Cardiac fibroblast (primary cell): Measurements from ENCODE around the gene PPP2R5B.
A peak's percentile ranks its signal among the peaks of the same experiment; 100 is the strongest.

Experiments
- DNase-seq, 2 donors: peaks; one replicate each; pipeline versions ENCODE4 v3.0.0 to v3.0.0-alpha.2; 2010; ENCODE audit warnings: low read depth in 2 of 2
- H3K4me3 ChIP-seq, 2 donors: replicated peaks in 1 of 2; 1 replicate in 1 of 2; 2 replicates in 1 of 2; pipeline ENCODE4 v1.5.1; 2011; ENCODE audit warnings: low read depth in 2 of 2, low read length in 2 of 2, mild to moderate bottlenecking in 2 of 2, moderate library complexity in 1 of 2
- CTCF ChIP-seq: IDR thresholded peaks from one replicate; pipeline ENCODE4 v1.5.1; 2011; ENCODE audit warnings: low read depth, mild to moderate bottlenecking, low read length, inconsistent platforms

PPP2R5B gene

DNA sequence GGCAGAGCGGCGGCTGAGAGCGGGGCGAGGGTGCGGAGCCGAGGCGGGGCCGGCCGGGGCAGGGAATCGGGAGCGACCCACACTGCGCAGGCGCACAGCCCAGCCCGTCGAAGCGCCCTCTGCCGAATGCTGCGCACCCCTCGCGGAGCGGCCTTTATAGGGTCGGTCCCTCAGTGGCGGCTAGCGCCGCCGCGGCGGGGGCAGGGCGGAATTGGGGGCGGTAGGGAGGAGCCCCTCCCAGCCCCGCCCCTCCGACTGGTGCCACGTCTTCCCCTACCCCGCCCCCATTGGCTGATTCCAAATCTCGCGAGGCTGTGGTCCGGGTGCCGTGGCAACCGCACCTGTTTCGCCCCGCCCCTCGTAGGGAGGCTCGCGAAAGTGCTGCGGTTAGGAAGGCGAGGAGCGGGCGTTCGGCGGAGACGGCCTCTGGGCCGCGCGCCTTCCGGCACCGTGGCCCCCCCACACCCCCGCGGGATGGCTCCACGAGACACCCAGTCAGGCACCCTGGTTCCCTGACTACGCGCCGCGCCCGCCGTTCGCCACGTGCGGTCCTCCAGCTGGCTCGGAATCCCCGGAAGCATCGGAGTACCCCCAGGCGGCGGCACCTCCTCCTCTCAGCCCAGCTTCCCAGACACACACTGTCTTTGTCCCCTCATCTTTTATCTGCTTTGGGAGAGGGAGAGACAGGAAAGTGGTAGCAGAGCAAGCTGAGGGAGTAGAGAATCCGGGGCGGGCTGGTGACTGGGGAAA lies 45.8 kb upstream of the PPP2R5B start, which contains the start of gene EHD1:
EHD1 (minus strand) TSS at position 128 of the 750 bp plus-strand sequence. CDS start 157 bp downstream, outside the sequence.
- peak within 1 kb of the TSS; percentile 98 to 99 for H3K4me3 ChIP-seq
- peak; percentile 98 for DNase-seq
- peak; percentile 41 for TF ChIP-seq CTCF

DNA sequence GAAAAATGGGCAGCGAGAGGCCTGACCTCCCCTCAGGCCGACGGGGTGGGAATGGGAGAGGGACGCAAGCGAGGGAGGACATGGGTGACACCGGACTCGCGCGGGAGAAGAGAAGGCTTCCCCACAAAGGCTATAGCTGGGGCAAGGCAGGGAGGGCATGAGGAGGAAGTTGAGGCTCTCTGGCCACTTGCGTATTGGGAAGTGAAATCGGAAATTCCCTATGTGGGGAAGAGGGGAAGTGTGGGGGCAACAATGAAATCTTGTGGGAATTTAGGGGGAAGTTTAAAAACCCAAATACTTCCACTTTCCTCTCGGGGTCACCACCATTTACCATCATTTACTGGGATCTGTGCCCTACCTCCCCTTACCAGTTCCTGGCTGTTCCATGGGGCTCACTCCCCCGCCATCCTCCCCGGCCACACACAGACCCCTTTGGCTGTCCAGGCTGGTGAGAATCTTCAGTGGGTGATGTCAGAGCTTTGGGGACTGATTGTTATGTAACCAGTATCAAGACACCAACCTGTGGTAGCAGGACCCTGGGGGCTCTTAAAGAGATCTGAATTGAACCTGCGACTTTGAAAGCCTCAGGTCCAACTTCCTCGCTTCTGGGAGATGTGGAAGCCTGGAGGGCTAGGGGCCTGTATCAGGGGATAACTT lies 45.1 kb upstream of the PPP2R5B start:
- H3K4me3 ChIP-seq = peak overlapping the region; percentile 66 to 69
- no peak for TF ChIP-seq CTCF
- no peak for DNase-seq

DNA sequence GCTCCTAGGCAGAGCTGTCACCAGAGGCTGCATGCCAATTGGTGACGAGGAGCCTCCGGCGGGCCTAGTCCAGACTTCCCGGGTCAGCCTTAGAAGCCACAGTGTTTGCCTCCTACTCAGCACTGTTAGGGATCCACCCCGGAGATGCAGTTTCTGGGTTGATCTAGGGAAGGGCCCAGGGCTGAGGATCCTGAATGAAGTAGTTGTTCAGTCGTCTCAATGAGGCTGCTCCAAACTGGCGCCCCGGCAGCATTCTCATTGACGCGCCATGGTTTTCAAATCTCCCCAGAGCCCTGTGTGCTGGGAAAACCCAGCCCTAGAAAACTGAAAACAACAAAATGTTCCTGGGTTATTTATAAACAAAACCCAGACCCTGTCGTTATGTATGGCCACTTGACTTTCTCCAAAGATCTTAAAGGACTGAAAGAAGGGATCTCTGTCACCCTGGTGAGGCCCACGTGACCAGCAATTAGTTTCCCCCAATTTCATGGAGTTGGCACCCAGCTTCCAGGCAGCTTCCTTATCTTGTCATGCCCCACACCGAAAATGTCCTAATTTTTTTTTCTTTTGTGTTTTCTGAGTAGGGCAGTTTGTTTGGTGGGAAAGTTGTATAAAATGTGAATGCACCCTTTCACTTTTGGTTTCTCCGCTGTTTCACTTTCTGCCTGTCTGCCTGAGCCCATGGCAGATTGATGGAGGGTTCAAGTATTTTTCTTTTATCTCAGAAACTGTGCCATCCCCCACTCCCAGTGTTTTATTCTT lies 44.1 kb upstream of the PPP2R5B start:
- no peak for TF ChIP-seq CTCF
- DNase-seq = peak in 1 of 2 donors; percentile 47
- H3K4me3 ChIP-seq = no peak overlapping the region

- no peak for TF ChIP-seq CTCF
- DNase-seq = no peak
- no peak overlapping the region for H3K4me3 ChIP-seq
Observed at GRCh38 chr11:64881476-64881875, 43.0 kb upstream of the PPP2R5B start.

DNA sequence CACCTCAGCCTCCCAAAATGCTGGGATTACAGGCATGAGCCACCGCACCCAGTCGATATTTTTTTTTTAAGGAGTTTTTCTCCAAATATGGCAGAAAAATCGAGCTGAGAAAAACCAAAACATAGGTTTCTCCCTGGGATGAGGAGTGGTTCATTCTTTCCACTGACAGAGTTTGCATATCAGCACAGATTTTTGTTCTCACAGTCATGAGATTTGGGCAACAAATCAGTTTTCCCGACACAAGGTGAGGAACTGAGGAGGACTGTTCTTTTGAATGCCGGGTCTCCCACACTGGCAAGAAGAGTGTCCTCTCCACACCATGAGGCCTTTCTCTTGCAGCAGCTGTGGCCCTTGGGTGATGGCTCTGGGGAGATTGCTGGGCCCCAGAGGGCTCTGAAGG lies 42.2 kb upstream of the PPP2R5B start:
- DNase-seq = no peak
- TF ChIP-seq CTCF = no peak
- H3K4me3 ChIP-seq = no peak overlapping the region

GRCh38 chr11:64883575-64883974 lies 40.9 kb upstream of the PPP2R5B start:
- TF ChIP-seq CTCF = no peak
- no peak for DNase-seq
- H3K4me3 ChIP-seq = no peak overlapping the region
